Vein endothelial cell (primary cell): Measurements from ENCODE around the gene GAL3ST1. TPM values are rescaled to one million over a fixed set of nuclear protein-coding genes. Genes with fewer than 3 reads are reported as not detected.

Experiments used
- total RNA-seq: library from RNA; depleted of rRNA; stranded (reverse); fragments of >200 nt; gene quantifications from 2 replicates; pipeline ENCODE4 v1.2.3, GENCODE V29; 2012

Gene GAL3ST1, protein sequence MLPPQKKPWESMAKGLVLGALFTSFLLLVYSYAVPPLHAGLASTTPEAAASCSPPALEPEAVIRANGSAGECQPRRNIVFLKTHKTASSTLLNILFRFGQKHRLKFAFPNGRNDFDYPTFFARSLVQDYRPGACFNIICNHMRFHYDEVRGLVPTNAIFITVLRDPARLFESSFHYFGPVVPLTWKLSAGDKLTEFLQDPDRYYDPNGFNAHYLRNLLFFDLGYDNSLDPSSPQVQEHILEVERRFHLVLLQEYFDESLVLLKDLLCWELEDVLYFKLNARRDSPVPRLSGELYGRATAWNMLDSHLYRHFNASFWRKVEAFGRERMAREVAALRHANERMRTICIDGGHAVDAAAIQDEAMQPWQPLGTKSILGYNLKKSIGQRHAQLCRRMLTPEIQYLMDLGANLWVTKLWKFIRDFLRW
- total RNA-seq = not detected in 2 replicates

DNA sequence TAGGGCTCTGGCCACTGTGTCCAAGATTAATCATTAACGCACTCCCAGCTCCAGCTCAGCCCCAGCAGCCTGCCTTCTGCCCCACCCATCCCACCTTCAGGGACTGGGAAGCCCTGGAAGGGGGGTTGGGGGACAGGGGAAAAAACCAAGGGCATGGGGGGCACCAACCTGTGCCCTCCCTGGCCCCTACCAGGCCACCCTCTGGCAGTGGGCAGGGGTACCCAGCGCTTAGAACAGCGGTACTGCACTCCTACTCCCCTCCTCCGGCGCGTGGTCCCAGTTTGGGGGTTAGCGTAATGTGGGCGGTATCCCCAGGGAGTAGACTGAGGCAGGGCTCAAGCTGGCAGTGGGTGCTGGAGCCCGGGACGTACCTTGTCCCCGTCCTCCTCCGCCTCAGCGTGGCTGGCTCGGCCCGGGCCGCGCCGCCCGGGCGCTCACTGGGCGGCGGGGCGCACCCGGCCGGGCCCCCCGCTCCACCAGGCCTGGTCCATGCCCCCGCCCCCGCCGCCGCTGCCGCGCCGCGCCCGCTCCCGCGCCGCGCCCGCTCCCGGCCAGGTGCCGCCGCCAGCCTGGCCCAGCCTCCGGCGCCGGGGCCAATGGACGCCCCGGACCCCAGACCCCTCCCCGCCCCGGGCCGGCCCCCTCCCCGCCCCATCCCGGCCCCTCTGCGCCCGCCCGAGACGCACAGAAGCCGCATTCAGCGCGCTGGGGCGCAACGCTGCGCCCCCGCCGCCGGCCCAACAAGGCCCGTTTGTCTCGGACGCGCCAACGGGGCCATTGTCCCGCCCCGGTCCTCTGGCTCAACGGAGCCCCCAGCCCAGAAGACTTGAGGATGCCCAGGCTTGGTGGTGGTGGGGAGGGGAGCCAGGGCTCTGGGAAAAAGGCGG, at the start of gene GAL3ST1:
Gene GAL3ST1, minus strand, starts transcription at position 571 of the 887 bp plus-strand sequence. CDS start 17,273 bp downstream, outside the sequence.

DNA sequence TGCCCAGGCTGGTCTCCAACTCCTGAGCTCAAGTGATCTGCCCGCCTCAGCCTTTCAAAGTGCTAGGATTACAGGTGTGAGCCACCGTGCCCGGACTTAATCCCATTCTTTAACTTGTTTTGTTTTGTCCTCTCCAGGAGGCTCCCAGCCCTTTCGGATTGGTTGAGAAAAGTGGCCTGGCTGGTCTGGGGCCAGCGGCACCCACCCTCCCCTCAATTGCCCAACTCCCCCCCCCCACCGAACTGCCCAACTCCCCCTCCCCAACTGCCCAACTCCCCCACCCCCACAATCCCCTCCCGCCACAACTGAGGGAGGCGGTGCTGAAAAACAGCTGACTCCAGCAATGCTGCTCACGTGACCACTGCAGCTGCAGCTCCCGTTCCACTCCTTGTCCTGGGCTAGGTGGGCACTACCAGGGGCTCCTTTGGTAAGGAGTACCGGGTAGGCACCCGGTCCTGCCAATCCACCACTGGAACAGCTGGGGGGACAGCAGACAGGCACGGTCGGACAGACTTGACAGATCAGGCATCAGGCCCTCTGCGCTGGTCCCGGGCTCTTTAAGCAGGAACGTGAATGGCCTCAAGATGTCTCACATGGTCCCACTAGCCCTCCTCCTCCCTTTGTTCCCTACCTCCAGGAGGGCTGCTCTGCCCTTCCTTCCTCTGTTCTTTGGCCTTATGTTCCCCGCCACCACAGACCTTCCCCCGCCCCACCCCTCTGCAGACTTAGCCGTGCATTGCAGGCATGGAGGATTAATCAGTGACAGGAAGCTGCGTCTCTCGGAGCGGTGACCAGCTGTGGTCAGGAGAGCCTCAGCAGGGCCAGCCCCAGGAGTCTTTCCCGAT, 32.2 kb upstream of the GAL3ST1 start, which contains the start of gene TCN2:
Gene TCN2, plus strand, starts transcription at position 720 of the 845 bp plus-strand sequence. CDS start 158 bp downstream, outside the sequence.

DNA sequence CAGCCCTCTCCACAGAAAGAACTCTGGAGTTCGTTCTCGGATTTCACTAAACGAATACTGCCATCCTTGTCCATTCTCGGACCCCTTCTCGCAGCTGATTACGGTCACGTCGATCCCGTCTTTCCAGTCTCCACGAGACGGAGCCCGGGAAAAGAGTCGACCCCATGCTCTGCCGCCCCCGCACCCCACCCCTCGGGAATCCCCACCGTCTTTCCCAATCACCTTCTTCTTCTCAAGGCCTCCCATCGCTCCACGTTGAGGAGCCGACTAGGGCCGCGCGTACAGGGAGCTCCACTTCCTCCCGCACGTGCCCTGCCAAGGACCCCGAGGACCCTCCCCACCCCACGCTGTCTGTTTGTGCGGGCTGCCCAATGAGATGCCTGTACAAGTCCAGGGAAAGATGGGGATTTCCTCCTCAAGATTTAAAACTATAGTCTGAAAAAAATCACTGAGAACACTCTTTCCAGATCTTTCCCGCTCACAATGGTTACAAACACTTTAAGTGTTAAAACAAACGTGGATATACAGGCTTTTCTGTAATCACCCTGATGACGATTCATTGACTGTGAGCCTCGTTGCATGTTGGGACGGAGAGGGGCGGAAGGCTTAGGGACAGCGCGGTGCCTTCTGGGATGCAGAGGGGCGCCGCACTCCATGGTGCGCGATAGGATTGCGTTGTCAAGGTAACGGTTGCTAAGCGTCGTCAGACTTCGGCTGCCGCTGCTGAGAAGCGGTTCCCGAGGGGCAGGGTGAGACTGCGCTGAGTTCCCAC, 17.3 kb upstream of the GAL3ST1 start, which contains the start of gene PES1:
Gene PES1, minus strand, starts transcription at position 323 of the 772 bp plus-strand sequence. Its CDS starts 77 bp downstream, at position 246.

DNA sequence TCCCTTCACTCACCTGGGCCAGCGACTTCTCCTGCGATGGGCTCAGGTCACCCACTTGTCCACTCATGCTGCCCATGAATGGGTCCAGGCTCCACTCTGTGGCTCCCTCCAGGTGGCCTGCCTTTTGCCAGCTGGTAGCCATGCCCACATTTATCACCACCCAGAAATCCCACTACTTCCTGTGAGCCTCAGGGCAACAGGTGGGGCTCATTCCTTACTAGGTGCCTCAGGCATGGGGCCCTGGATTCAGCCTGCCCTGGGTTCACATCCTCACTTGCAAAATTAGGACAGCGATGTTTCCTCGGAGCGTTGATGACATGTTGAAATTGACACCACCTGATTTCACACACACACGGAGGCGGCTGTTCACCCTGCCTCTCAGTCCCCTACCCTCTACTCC, 27.8 kb downstream of the GAL3ST1 start, which contains the start of gene SEC14L6:
Gene SEC14L6, minus strand, starts transcription at position 126 of the 400 bp plus-strand sequence. Its CDS starts 59 bp downstream, at position 67.

Other genes with a start within 250 kb of the GAL3ST1 start
- gene TBC1D10A, start 247.7 kb downstream of the GAL3ST1 start, total RNA-seq = 12.6 and 15.4 TPM in 2 replicates
- 39.2 and 52.1 TPM in 2 replicates for gene SF3A1, start 217.8 kb downstream of the GAL3ST1 start, total RNA-seq
- gene CCDC157, start 217.7 kb downstream of the GAL3ST1 start, total RNA-seq = 1.8 and 4.2 TPM in 2 replicates
- gene RNF215, start 187.3 kb downstream of the GAL3ST1 start, total RNA-seq = 22.4 and 23.5 TPM in 2 replicates
- 26.8 and 34.2 TPM in 2 replicates for gene SEC14L2, start 177.6 kb downstream of the GAL3ST1 start, total RNA-seq
- gene MTFP1, start 148.9 kb downstream of the GAL3ST1 start, total RNA-seq = 31.4 and 35.9 TPM in 2 replicates
- gene SEC14L3, start 102.6 kb downstream of the GAL3ST1 start, total RNA-seq = not detected in 2 replicates
- not detected in 2 replicates for gene SEC14L4, start 69.0 kb downstream of the GAL3ST1 start, total RNA-seq
- gene SEC14L6, start 27.9 kb downstream of the GAL3ST1 start, total RNA-seq = 0.19 TPM in 1 of 2 replicates, not detected in the other
- 88.1 and 90.5 TPM in 2 replicates for gene PES1, start 17.2 kb upstream of the GAL3ST1 start, total RNA-seq
- 58.1 and 70.2 TPM in 2 replicates for gene TCN2, start 32.5 kb upstream of the GAL3ST1 start, total RNA-seq
- gene SLC35E4, start 61.1 kb upstream of the GAL3ST1 start, total RNA-seq = 22.6 and 26.1 TPM in 2 replicates
- 19.3 and 24.1 TPM in 2 replicates for gene DUSP18, start 93.2 kb upstream of the GAL3ST1 start, total RNA-seq
- 9.9 and 10.8 TPM in 2 replicates for gene OSBP2, start 120.2 kb upstream of the GAL3ST1 start, total RNA-seq